Tongue (tissue), 2 donors: Measurements from ENCODE around the gene LEPR. TPM values are rescaled to one million over a fixed set of nuclear protein-coding genes. Genes with fewer than 3 reads are reported as not detected.
A peak's percentile ranks its signal among the peaks of the same experiment; 100 is the strongest.
"Not testable (repeated sequence)": the region's sequence is repeated elsewhere in the genome, so short reads cannot be mapped to it uniquely, and the experiment has no call there.

Experiments used
- DNase-seq: peaks from one replicate; pipeline ENCODE4 v3.0.0-alpha.2; 2015
- total RNA-seq: library from RNA; depleted of rRNA; stranded (reverse); fragments of >200 nt; gene quantifications from one replicate; pipeline ENCODE4 v1.2.3, GENCODE V29; 2014

The LEPR gene, protein sequence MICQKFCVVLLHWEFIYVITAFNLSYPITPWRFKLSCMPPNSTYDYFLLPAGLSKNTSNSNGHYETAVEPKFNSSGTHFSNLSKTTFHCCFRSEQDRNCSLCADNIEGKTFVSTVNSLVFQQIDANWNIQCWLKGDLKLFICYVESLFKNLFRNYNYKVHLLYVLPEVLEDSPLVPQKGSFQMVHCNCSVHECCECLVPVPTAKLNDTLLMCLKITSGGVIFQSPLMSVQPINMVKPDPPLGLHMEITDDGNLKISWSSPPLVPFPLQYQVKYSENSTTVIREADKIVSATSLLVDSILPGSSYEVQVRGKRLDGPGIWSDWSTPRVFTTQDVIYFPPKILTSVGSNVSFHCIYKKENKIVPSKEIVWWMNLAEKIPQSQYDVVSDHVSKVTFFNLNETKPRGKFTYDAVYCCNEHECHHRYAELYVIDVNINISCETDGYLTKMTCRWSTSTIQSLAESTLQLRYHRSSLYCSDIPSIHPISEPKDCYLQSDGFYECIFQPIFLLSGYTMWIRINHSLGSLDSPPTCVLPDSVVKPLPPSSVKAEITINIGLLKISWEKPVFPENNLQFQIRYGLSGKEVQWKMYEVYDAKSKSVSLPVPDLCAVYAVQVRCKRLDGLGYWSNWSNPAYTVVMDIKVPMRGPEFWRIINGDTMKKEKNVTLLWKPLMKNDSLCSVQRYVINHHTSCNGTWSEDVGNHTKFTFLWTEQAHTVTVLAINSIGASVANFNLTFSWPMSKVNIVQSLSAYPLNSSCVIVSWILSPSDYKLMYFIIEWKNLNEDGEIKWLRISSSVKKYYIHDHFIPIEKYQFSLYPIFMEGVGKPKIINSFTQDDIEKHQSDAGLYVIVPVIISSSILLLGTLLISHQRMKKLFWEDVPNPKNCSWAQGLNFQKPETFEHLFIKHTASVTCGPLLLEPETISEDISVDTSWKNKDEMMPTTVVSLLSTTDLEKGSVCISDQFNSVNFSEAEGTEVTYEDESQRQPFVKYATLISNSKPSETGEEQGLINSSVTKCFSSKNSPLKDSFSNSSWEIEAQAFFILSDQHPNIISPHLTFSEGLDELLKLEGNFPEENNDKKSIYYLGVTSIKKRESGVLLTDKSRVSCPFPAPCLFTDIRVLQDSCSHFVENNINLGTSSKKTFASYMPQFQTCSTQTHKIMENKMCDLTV
- 19.6 TPM for total RNA-seq

DNA sequence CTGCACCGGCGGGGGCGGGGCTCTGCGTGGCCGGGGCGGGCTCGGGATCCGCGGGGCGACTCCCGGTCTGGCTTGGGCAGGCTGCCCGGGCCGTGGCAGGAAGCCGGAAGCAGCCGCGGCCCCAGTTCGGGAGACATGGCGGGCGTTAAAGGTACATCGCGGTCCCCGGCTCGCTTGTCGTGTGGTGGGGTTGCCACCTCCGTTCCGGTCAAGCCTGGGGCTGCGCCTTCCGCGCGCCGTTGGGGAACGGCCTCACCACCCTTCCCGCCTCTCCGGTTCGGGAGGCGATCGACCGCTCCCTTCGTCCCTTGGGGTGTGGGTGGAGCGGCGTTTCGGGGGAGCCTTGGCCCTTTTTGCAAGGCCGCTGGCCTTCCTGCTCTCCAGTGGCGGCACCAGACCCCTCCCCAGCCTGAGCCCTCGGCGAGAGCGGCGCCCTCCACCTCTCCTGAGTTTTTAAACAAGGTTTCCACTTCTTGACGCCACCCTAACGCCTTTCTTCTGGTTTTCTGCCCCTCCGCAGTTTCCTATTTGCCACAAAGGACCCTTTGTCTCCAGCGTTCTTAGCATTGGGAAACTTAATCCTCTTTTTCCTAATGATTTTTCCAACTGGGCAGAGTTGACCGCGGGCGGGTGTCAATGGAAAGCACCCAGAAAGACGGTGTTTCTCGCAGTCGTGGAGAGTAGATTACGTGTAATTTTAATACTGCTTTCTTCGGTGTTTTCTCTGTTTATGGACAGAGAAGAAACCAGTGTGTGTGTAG, at the start of gene LEPR, which contains the start of gene LEPROT:
TSS of gene LEPR (plus strand) at position 79 of the 761 bp plus-strand sequence. CDS start 144,898 bp downstream, outside the sequence.
TSS of gene LEPROT (plus strand) at position 79 of the 761 bp plus-strand sequence. CDS start at position 136, 57 bp downstream.
- DNase-seq, result peak; percentile 74

DNA sequence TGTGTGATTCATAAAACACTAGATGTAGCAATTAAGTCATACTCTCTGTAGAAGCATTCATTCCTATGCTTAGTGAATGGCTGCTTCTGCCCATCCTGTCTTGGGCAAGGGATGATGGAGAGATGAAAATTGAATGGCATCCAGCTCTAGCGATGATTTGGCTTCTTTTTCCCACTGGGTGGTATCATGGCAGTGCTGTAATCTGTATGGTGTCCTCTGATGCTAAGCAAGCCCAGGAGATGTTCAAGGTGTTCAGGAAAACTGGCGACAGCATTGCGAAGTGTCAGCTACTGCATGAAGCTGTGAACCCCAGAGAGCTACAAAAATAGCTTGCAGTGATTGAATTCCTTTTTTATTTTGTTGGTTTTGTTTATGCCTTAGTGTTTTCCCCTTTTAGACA, 48.9 kb upstream of the LEPR start:
- DNase-seq, result no peak

DNA sequence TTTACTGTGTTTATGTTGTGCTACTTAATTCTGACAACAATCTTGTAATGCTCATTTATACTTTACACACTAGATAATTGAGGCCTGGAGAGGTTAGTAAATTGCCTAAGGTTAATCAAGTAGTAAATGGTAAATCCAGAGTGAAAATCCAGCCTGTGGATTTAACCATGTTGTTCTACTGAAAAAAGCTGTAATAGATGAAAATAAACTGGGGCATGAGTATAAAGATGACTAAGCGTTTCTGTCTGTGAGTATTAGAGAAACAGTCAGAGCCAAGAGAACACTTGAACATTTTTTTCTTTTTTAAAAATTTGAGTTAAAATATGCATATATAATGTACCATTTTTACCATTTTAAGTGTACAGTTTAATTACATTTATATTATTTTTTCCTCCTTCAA, 47.9 kb upstream of the LEPR start:
- DNase-seq, result no peak

DNA sequence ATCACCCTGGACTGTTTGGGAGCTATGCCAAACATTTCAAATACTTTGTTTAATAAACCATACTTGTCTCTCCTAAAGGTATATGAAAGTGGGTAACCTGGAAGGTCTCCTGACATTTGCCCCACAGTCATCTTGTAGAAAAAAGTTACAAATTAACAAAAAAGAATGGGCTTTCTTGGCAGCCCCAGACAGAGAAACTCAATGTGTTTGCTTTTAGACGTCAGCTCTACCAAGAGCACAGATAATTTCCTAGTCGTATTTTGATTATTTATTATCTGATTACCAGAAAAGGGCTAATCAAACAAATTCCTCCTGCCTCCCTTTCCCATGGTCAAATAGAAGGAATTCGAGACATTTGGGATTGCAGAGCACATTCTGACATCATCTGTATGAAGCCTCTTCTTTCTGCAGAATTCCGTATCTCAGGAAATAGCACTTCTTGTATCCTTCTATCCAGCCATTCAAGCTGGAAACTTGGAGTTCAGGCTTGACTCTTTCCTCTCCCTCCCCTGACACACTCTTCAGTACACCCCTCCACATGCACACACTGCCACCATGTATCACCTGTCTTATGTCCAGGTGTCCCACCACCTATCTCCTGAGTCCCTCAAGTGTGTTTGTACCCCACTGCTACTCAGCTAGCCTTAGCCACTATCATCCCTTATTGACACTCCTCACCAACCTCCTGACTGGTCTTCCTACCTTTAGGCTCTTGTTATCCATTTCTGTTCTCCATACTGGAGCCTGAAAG, 42.8 kb upstream of the LEPR start:
- DNase-seq, result no peak

DNA sequence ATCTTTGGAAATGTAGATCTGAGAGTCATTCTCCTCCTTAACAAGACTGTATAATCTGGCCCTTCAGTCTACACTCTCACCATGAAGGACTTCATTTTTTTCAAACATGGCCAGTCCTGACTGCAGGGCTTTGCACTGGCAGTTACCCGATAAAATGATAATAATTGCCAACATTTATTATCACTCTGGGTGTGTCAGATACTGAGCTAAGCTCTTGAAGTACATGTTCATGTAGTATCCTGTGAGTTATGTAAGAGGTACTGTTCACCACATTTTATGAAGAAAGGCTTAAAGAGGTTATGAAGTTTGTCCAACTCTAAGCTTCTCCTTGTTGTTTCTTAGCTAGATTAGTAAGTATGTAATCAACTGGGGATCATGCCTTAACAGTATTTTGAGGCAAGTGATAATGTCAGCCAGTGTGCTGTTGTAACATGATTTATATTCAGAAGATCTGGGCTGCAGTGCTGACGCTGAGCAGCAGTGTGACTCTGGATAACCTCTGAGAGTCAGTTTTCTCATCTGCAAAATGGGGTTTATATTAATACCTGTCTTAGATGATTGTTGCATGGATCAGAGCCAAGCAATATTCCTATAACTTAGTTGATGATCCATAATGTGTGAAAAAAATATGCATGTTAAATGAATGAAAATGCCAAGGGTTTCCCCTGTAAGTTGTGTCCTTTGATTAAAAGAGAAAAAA, 42.1 kb upstream of the LEPR start:
- DNase-seq, result no peak

DNA sequence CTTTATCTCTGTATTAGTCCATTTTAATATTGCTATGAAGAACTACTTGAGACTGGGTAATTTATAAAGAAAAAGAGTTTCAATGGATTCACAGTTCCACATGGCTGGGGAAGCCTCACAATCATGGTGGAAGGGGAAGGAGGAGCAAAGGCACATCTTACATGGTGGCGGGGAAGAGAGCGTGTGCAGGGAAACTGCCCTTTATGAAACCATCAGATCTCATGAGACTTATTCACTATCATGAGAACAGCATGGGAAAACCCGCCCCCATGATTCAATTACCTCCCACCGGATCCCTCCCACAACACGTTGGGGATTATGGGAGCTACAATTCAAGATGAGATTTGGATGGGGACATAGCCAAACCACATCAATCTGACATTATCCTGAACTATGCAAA, 36.0 kb upstream of the LEPR start:
- not testable (repeated sequence) for DNase-seq

DNA sequence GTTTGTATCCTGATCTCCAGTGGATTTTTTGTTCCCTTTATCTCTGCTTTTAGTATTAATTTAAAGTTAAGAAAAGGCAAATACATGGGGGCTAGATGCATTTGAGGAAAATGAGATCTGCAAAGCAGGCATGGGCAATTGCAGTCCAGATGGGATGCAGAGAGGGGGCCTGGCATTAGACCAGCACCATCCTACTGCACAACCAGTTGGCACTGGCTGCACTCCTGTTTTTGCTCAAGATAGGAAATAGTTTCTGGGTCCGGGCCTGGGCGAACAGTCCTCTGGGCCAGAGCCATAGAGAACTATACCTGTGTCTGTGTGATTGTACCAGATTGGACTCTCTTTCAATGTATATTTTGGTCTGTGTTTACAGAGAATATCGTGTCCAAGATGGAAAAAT, 34.0 kb upstream of the LEPR start:
- no peak for DNase-seq

DNA sequence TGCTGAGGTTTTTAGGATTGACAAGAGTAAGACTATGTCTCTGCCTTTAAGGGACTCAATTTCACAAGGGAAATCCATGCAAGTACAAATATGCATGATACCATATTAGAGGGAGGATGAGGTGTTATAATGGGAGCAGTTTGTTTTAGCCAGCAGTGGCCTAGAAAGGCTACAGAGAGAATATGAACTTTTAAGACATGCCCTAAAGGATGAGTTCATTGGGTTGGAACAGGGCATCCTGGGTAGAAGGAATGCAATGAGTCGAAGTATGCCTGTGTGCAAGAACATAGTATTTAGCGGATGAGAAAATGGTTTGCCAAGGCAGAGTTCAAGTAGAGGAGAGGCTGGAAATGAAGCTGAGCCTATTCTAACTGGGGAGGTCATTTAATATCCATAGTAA, 32.6 kb upstream of the LEPR start:
- DNase-seq, result no peak

DNA sequence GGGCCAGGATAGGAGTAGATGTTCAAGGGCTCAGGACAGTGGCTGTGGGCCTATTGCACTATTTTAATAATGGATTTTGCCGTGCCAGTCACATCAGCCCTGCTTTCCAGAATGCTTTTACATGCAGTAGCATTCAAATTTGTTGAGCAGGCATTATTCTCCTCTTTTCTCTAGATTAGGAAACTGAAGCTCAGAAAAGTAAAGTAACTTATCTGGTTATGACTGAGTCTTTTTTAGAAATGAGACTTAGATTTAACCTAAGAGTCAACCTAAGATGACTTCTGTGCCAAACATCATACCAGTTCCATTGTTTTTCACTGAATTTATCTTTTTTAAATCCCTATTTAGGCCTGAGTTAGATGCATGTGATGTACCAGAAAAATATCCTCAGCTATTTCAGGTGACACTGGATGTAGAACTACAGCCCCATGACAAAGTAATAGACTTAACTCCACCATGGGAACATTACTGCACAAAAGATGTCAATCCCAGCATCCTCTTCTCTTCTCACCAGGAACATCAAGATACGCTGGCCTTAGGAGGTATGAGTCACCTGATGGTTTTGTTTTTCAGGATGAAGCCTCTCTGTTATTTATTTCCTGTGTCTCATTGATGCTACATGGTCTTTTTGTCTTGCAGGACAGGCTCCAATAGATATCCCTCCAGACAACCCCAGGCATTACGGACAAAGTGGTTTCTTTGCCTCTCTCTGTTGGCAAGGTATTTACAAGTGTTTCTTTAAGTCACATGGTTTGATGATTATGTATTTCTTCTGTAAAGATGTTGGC, 31.4 kb upstream of the LEPR start:
- no peak for DNase-seq

DNA sequence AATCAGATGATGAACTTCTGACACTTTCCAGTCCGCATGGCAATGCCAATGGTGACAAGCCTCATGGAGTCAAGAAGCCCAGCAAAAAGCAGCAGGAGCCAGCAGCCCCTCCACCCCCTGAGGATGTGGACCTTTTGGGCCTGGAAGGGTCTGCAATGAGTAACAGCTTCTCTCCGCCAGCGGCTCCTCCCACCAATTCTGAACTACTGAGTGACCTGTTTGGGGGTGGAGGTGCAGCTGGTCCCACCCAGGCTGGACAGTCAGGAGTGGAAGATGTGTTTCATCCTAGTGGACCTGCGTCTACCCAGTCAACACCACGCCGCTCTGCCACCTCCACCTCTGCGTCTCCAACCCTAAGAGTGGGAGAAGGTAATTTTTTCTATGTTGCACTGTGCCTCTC, 28.0 kb upstream of the LEPR start:
- DNase-seq, result no peak

DNA sequence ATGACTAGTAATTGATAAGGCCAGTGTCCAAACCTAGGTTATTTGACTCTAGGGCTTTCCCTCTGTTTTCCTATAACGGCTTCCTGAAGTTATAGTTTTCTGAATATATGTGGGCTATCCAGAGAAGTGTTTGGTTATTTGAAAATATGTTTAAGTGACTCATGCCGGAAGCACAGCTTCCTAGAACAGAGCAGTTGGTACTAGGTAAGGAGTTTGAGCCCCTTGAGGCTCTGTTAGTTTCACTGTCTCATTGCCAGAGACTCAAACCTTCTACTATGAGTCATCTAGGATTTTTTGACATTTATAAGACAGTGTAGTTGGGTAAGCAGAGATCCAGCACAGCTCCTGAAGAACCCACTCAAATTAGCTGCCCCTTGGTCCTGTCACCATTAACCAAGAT, 27.1 kb upstream of the LEPR start:
- DNase-seq, result no peak

DNA sequence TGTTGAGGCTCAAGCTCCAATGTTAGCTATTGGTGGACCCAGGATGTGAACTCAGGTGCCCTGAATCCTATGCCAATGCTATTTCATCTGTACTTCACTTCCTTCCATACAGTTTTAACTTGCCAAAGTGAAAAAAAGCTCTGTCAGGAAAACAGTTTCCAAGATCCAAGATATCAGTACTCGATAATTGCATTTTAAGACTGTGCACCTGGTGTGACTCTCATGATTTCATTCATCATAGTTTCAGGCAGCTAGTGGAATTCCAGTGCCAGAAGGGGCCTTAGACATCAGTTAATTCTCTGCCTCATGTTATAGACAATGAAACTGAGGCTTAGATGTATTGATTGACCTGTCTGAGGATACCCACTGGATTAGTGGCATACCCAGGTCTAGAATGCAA, 26.5 kb upstream of the LEPR start:
- no peak for DNase-seq

DNA sequence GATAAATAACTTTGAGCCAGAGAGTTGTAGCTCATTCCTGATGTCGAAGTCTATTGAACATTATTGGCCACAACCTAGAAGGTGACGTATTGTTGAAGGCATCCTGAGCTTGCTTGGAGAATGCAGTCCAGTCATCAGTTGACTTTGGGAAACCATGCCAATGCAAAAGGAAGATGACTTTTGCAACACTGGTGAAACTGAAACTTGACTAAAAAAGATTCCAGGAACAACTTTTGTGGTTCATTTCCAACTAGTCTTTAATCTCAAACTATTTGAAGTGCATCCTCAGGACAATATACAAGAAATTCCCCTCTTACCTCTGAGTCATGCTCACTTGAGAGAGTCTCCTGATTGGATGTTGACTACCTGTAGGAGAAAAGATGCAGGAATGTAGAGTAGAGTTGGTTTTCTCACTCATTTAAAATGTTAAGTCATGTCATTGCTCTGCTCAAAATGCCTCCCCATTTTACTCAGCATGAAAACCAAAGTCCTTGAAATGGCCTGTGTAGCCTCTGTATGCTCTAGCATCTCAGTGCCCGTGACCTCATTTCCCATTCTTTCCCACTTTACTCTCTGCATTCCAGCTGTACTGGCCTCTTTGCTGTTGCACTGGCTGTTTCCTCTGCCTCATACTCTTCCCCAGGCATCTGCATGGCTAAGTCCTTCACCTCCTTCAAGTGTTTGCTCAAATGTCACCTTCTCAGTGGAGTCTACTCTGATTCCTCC, 24.4 kb upstream of the LEPR start:
- no peak for DNase-seq

DNA sequence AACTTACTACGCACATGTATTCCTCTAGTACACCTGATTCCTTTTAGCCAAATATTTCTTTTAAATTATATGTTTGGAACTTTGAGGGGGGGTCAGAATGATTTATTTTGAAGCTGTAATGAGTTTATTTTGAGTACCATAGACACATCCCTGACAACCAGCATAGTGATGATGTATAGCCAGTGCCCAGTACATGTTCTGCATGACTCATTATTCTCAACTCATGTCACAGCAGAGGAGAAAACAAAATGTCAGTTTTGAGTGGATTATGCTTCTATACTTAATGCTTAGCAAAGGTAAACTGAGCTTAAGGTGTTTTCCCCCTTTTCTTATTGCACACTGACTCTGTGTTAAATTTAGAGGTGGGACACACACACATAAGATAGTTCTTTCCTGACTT, 22.4 kb upstream of the LEPR start:
- no peak for DNase-seq

DNA sequence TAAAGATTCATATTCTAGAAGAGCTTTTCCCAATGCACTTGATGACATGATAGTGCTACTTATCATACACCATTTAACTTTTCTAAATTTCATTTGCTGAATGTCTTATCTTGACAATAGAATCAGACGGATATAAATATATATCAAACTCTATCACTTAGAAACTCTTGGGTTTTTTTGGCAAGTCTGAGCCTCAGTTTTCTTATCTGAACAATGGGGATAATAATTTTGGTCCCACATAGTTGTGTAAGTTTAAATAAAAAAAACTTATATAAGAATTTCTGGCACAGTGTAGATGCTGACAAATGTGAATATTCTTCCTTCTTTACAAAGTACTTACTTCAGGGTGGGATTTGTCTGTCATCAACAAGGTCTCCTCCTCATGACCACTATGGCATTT, 21.5 kb upstream of the LEPR start:
- DNase-seq, result no peak

DNA sequence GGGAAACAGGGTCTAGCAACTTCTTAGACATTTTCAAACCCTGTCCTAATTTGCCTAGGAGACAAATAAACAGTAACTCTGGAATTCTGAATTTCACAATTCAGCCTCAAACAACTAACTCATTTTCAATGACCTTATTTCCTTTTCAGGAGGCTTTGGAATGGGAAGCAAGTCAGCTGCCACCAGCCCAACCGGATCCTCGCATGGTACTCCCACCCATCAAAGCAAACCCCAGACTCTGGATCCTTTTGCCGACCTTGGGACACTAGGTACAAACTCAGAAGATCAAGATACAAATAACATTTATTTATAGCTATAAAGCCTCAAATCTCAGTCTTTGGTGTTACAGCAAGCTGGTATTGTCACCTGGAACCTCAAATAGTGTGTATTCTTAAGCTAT, 18.9 kb upstream of the LEPR start:
- DNase-seq, result no peak

DNA sequence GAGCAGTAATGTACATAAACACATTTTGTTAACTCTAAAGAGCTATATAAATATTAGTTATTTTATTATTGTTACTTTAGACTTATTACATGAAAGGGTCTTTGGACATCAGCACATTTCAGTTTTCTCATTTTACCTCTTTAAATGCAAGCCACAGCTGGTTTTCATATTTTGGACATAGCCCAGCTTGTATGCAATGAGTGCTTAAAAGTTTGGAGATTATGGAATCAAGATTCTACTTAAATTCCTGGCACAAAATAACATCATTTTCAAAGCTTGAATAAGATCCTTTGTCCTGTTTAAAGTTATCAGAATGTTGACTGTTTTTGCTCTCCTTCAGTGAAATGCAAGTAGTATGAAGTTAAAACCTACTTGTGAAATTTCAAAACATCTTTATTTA, 15.5 kb upstream of the LEPR start:
- no peak for DNase-seq

DNA sequence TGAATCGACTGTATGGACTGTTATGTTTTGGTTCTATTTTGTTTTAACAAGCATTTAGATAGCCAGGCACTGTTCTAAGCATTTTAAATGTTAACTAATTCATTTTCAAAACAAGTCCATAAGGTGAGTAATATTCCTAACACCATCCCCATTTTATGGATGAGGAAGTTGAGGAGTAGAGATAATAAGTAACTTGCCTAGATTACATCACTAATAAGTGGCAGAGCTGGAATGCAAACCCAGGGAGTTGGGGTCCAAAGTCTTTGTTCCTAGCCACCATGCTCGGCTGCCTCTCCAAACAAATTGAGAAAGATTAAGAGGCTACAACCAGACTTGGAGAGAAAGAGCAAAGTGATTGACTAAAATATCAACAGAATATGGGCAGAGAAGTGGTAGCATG, 12.6 kb upstream of the LEPR start:
- DNase-seq, result no peak

DNA sequence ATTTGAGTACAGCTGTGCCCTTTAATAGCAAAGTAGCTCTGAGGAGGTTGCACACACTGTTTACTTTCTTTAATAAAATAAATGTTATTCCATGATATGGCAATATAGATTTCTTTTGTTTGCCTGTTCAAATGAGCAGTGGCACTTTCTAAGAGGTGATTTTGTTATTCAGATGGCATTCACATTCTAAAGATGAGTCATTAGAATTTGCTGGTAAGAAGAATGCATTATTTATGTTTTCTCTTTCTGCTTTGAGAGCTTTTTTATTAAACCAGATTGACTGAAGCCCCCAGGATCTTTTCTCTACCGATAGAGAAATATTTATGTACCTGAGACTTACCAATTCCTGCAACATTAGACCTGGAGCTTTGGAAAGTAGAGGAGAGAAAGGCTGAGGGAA, 11.2 kb upstream of the LEPR start:
- no peak for DNase-seq
